ENCODE data around the gene TUBA4B. TPM values are rescaled to one million over a fixed set of nuclear protein-coding genes. Genes with fewer than 3 reads are reported as not detected.
A peak's percentile ranks its signal among the peaks of the same experiment; 100 is the strongest.

The TUBA4B gene
- polyA plus RNA-seq (ENCODE audit: insufficient read length in 10 of 10) = under 1 TPM in 5 of 10 donors, not detected in 5; 0.15 to 0.22 (median 0.18) TPM
- long read RNA-seq, donor 1 = 0 reads
- long read RNA-seq, donor 2, partial matches to known transcripts = 55 of 55 reads
- long read RNA-seq, donor 2, other reads (novel, unspliced or antisense) = 0 of 55 reads
- long read RNA-seq, donor 3 = 0 reads
- long read RNA-seq, donor 4 = 0 reads
- long read RNA-seq, donor 5, partial matches to known transcripts = 71 of 71 reads
- long read RNA-seq, donor 5, other reads (novel, unspliced or antisense) = 0 of 71 reads
- long read RNA-seq, donor 6, partial matches to known transcripts = 70 of 139 reads
- long read RNA-seq, donor 6, other reads (novel, unspliced or antisense) = 69 of 139 reads
- long read RNA-seq, donor 7 = 0 reads
- long read RNA-seq, donor 8 = 0 reads
- long read RNA-seq, donor 9 = 0 reads

DNA sequence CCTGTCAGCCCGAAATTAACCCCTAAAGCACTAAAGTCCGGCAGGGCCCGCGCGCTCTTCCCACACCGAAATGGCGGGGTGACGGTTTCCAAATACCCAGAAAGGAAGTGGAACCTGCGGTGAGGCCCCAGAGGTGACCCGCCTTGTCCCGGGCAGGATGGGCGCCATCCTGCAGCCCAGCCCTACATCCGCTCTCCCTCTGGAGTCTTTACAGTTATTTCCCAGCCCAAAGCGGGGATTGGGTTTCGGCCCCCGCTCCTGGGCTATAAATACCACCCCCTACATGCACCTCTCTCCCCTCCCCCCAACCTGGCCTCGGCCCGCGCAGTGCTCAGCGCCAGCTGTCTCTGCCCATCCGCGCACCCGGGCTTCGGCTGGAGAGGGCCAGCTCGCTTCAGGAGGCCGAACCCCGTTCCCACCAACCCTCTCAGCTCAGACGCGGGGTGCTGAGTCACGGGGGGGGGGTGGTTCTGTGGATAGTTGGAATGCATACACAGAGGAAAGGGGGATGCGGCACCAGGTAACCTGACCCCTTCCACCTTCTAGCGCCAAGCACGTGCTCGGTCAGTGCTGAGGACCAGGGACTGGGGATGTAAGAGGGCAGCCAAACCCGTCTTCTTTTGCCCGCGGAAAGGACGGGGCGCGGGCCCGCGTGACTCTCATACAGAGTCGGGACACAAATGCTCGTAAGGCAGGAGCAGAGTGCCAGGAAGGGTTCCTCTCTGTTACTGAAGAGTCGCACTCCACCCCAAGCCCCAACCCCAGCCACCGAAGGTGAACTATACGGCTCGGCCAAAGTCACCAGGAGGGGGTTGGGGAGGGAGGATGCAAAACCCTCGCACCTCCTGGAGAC, at the start of gene TUBA4B:
TSS of gene TUBA4B (plus strand) at position 344 of the 853 bp plus-strand sequence. CDS start at position 509, 165 bp downstream.
- peak; percentile 52 to 59 (median 55) for DNase-seq

DNA sequence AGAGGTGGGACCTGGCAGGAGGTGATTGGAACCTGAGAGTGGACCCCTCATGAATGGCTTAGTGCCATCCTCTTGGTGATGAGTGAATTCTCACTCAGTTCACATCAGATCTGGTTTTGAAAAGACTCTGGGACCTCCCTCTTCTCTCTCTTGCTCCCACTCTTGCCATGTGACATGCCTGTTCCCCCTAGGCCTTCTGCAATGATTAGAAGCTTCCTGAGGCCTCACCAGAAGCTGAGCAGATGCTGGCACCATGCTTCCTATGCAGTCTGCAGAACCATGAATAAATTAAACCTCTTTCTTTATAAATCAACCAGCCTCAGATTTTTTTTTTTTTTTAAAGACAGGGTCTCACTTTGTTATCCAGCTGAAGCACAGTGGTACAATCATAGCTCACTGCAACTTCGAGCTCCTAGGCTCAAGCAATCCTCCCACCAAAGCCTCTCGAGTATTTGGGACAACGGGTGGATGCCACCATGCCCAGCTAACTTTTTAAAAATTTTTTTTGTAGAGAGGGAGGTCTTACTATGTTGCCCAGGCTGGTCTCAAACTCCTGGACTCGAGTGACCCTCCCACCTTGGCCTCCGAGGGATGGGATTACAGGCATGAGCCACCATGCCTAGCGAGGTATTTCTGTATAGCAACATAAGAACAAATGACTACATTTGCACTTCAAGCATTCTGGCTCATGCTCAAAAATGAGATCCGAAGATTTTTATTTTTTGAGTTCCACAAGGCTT, 48.4 kb upstream of the TUBA4B start:
- no peak for DNase-seq

- no peak for DNase-seq
Observed at GRCh38 chr2:219205165-219205538, 47.9 kb upstream of the TUBA4B start.

DNA sequence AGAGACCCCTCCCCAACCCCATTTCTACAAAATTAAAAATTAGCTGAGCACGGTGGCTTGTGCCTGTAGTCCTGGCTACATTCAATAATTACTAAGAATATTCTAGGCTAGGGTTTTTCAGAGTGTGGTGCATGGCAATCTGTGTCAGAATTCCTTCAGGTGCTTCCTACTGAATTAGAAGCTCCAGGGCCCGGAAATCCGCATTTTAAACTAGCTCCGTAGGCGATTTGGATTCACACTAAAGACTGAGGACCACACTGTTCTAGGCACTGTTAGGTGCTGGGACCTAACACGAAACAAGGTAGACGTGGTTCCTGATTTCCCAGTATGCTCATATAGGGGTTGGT, 47.1 kb upstream of the TUBA4B start:
- no peak for DNase-seq

- DNase-seq = peak; percentile 96 to 99 (median 98)
Observed at GRCh38 chr2:219206328-219207133, 46.5 kb upstream of the TUBA4B start, which contains the start of gene ZFAND2B. TSS of gene ZFAND2B (plus strand) at chr2:219206782. CDS start at chr2:219206988, 206 bp downstream.

DNA sequence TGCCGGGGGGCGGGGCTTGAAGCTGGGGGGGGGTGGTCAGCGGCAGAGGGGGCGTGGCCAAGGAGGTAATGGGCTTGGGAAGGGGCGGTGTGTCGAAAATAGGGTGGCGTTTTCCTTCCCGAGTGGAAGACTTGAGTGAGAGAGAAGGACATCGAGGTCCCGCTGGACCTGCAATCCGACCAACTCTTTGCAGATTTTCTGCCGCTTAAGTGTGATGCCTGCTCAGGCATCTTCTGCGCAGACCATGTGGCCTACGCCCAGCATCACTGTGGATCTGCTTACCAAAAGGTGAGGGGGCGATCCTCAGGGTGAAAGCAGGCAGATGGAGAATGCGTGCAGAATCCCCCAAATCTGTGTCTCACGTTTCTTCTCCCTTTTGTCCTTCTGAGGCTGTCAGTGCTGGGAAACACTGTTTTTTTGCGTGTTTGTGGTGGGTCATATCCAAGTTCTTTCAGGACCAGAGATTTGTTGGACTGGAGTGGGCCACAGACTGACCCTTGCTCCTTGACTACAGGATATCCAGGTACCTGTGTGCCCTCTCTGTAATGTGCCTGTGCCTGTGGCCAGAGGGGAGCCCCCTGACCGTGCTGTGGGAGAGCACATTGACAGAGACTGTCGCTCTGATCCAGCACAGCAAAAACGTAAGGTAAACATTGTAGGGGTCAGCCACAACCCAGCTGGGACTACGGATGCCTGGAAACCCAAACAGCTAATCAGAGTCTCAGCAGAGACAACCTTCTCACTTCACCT, 45.7 kb upstream of the TUBA4B start:
- no peak for DNase-seq

DNA sequence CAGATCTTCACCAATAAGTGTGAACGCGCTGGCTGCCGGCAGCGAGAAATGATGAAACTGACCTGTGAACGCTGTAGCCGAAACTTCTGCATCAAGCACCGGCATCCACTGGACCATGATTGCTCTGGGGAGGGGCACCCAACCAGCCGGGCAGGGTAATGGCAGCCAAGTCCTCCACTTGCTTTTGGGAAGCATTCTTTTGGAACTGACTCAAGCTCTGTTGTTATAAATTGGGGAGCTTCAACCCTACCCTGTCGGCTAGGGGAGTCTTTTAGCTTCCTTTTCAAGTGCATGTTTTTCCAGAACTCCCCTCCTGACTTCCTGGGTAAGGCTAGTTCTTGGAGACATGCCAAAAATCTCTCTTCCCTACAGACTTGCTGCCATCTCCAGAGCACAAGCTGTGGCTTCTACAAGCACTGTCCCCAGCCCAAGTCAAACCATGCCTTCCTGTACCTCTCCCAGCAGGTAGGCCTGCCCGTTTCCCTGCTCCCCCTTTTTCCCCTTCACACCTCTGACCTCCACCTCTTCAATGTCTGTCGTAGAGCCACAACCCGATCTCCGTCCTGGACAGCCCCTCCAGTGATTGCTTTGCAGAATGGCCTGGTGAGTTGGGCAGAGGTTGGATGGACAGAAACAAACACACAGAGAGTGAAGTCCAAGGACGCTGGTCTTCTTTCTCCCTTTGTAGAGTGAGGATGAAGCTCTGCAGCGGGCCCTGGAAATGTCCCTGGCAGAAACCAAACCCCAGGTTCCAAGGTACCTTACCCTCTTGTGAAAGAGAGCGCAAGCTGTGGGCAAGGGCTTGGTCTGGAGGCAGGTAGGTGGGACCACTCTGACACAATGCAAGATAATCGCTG, 44.9 kb upstream of the TUBA4B start:
- no peak for DNase-seq

DNA sequence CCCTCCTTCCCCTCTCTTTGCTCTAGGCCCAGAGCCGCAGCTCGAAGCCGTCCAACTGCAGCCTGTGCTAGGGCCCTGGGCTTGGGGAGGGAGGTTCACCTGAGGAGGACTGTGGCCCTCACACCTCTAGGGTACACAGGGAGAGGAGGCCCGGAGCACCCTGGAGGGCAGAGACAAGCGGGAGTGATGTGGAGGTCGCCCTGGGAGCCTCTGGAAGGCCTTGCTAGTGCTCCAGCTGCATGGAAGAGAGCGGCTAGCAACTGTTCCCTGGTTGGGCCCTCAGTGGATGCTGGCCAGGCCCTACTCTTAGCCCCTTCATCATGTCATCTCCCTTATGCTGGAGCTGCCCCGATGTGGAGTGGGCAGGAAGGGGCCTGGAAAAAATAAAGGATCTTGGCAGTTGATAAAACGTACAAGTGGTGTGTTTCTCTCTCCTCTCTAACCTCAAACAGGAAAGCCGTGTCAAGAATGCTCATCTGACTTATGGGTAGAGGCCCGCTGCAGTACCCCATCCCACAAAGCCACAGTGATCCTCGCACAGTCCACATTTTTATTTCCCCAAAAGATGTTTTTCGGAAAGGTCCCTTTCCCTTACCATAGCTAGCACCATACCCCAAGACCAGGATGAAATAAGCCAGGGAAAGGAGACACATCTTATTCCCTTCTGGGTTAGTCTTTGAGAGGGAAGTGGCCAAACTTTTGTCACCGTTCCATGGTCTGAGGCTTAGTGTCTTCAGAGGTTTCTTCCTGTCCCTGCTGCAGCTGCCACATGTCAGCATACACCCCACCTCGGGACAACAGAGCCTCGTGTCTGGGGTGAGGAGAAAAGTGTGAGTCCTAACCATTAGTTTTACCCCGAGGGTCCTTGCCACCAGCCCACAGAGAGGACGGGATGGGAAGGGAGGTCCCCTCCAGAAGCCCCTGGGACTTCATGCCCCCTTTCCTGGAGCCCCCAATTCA, 43.5 kb upstream of the TUBA4B start:
- no peak for DNase-seq

DNA sequence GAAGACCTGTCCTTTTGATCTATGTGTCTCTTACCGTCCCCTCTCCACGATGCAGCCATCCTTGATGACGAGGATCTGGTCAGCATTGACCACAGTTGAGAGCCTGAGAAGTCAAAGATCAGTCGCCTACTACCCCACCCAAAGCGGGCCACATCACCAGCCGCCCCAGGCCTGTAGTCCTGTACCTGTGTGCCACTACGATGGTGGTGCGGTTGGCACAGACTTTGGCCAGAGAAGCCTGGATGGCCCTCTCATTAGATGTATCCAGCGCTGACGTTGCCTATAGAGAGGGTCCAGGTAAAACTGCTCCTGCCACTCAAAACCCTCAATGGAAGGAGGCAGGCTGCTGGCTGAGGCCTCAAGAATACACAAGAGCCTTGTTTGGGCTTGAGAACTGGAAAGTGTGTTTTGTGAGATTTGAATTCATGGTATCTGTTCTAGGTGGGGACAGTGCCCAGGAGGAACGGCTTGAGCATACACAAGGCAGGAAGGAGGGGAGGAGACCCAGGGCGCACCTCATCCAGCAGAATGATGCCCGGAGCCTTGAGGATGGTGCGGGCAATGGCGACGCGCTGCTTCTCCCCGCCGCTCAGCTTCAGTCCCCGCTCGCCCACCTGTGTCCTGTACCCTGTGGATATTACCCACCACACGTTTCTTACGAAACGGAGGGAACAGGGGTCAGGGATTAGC, 42.7 kb upstream of the TUBA4B start:
- DNase-seq = no peak

- no peak for DNase-seq
Observed at GRCh38 chr2:219210886-219211362, 42.1 kb upstream of the TUBA4B start.

DNA sequence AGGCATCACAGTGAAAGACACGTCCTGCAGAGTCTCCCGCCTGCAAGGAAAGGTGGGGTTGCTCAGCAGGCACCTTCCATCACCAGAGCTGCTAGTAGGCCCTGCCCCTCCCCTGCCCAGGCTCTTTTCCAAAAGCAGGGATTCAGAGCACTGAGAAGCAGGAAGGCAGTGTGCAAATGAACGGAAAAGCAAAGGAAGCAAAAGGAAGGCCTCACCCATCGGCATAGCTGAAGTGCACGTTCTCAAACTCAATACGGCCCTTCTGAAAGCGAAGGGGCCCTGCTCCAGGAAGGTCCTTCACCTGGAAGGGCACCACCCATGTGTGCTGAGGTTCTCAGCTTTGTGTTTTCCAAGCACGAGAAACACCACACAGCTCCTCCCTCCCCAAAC, 40.0 kb upstream of the TUBA4B start:
- no peak for DNase-seq

DNA sequence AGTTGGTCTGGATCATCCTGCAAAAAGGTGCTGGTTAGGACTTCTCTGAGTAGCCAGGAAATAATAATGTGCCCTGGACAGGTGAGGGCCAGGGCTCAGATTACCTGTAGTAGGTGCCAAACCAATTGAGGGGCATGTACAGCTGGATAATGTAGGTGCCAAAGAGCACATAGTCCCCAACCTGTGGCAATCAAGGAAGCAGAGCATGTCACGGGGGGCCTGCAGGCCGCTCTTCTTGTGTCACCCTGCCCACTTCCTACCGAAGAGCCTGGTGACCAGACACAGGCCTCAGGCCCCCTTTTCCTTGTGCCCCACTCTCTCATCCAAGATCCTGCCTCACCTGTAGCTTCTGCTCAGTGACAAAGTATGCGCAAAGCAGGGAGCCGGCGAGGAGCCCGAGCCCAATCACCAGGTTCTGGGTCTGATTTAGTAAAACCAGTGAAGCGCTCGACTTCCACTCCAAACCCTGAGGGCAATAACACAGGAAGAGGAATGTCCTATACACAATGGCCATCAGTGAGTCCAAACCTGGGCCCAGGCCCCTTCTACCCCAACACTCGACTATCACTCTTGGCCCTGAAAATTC, 39.5 kb upstream of the TUBA4B start:
- DNase-seq = no peak

- DNase-seq = no peak
Observed at GRCh38 chr2:219214141-219214540, 38.9 kb upstream of the TUBA4B start.

- no peak for DNase-seq
Observed at GRCh38 chr2:219214786-219215185, 38.3 kb upstream of the TUBA4B start.

DNA sequence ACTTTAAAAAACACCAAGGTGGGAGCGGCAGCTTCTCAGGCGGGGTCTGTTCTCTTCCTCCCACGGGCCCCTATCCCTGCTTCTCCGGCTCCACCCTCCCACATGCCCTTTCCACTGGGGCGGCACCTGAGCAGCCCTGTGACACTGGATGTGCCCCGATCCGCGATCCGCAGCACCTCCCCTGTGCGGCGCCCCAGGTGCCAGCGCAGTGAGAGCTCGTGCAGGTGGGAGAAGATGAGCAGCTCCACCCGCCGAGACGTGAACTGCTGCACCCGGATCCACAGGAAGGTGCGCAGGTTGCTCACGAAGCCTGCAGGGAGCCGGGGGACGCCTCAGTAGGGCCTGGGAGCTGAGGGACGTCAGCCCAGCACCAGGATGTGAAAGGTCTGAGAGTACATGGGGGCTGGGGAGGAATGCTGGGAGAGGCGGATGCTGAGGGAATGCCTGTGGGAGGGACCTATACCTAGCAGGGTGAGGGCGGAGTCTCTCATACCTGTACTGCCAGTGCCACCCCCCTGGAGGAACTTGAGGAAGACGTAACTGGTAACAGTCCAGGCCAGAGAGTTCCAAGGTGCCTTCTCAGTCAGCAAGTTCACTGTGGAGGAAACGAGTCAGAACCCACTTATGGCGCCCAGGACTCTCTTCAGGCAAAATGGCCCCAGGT, 37.0 kb upstream of the TUBA4B start:
- DNase-seq = no peak

- no peak for DNase-seq
Observed at GRCh38 chr2:219216535-219216915, 36.5 kb upstream of the TUBA4B start.

Measured in muscle of back (tissue), 13 donors.